IPS DF 4.7 (cell line): ENCODE results near the gene IMPDH2.

ENCODE experiments used
- DNase-seq: peaks from one replicate; pipeline ENCODE4 v3.0.0-alpha.2; 2013; ENCODE audit warnings: low spot score; ENCODE audit errors: extremely low read depth

The IMPDH2 gene

GRCh38 chr3:48983096-48983495 lies 46.1 kb downstream of the IMPDH2 start:
- DNase-seq, result no peak

- no peak for DNase-seq
These were observed 46.5 kb downstream of the IMPDH2 start for GRCh38 chr3:48982686-48983085.

GRCh38 chr3:48982016-48982415 lies 47.2 kb downstream of the IMPDH2 start:
- no peak for DNase-seq

DNA sequence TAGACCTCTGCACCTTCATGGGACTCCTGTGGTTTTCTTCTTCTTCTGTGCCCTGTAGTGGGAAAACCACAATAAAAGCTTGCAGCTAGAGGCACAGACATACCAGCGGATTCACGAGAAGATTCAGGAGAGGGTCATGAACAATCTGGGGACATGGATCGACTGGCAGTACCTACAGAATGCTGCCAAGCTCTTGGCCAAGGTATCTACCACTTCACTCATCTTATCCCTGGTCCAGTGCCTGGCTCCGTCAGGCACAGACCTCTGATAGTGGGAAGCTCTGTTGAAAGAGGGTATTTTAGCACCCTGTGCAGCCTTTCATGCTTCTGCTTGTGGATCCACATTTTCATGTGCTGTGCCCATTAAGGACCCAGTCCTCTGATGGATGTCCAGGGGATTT lies 48.9 kb downstream of the IMPDH2 start:
- DNase-seq, result no peak

- no peak for DNase-seq
These were observed 49.7 kb downstream of the IMPDH2 start for GRCh38 chr3:48979451-48979850.
